A549 (cell line): ENCODE measurements around the gene CELSR1. TPM values are rescaled to one million over a fixed set of nuclear protein-coding genes. Genes with fewer than 3 reads are reported as not detected.
A peak's percentile ranks its signal among the peaks of the same experiment; 100 is the strongest.

Experiments
- ATAC-seq, 2 experiments: fragments of 200-7000 bp in 1 of 2; fragments of >200 bp in 1 of 2; cut with Nextera tagmentation in 1 of 2; cut with Tn5 transposase in 1 of 2; 3 replicates each; pipeline versions ENCODE4 v1.8.0 to v1.9.1; 2018 to 2020; ENCODE audit warnings: mild to moderate bottlenecking in 1 of 2, moderate library complexity in 1 of 2
- CTCF ChIA-PET: fragments of 300-600 bp; sonication (Branson Sonifier 250); formaldehyde crosslinking; extraction: SDS; loops from one replicate; lab custom pipeline; 2021; ENCODE audit warnings: antibody characterized with exemption, inconsistent platforms; lab: Yijun Ruan, JAX
- POLR2A ChIA-PET: fragments of 350-600 bp; formaldehyde crosslinking; extraction: SDS; loops from one replicate; lab custom pipeline; 2021; ENCODE audit warnings: antibody characterized with exemption, inconsistent platforms; lab: Yijun Ruan, JAX
- DNase-seq, 2 experiments: peaks; one replicate each; pipeline versions ENCODE4 v3.0.0 to v3.0.0-alpha.2; 2011 to 2016; ENCODE audit warnings: low read depth in 1 of 2, low spot score in 1 of 2
- FAIRE-seq: peaks from 2 replicates; lab custom pipeline; 2011; peaks lifted over from hg19 to GRCh38; lab: Jason Lieb, UNC
- H3K27ac ChIP-seq, 2 experiments: fragments of >200 bp; sonication (Bioruptor Twin); formaldehyde crosslinking; 3 replicates each; pipeline ENCODE4 v1.5.1; 2016 to 2017
- H3K4me1 ChIP-seq: fragments of >200 bp; sonication (Bioruptor Twin); formaldehyde crosslinking; 3 replicates; pipeline ENCODE4 v1.6.1; 2016
- H3K4me2 ChIP-seq: fragments of >200 bp; sonication (Bioruptor Twin); formaldehyde crosslinking; 3 replicates; pipeline ENCODE4 v1.6.1; 2016
- H3K4me3 ChIP-seq: fragments of >200 bp; sonication (Bioruptor Twin); formaldehyde crosslinking; 3 replicates; pipeline ENCODE4 v1.5.1; 2016
- H3K9me3 ChIP-seq: fragments of >200 bp; sonication (Bioruptor Twin); formaldehyde crosslinking; 3 replicates; pipeline ENCODE4 v1.6.1; 2016
- CBX2 ChIP-seq: fragments of 200-600 bp; sonication (generic); IDR thresholded peaks from 2 replicates; pipeline ENCODE4 v1.6.1; 2016; ENCODE audit warnings: low read depth, mild to moderate bottlenecking, borderline replicate concordance
- CBX8 ChIP-seq: fragments of 200-600 bp; sonication (generic); IDR thresholded peaks from 2 replicates; pipeline ENCODE4 v1.6.1; 2016
- CEBPB ChIP-seq, 2 experiments: fragments of >200 bp in 1 of 2; sonication (Bioruptor Twin) in 1 of 2; formaldehyde crosslinking in 1 of 2; IDR thresholded peaks; 2 replicates each; pipeline ENCODE4 v1.6.1; 2012 to 2016
- CHD2 ChIP-seq: fragments of 150-350 bp; IDR thresholded peaks from 2 replicates; pipeline ENCODE4 v1.6.1; 2014; ENCODE audit warnings: low read length; ENCODE audit not compliant: partially characterized antibody
- CHD4 ChIP-seq: fragments of 200-600 bp; sonication (generic); IDR thresholded peaks from 2 replicates; pipeline ENCODE4 v1.6.1; 2016; ENCODE audit warnings: antibody characterized with exemption, mild to moderate bottlenecking, borderline replicate concordance
- ELK1 ChIP-seq: fragments of 150-350 bp; IDR thresholded peaks from 2 replicates; pipeline ENCODE4 v1.6.1; 2014; ENCODE audit warnings: low read depth, mild to moderate bottlenecking, low read length
- EP300 ChIP-seq, 2 experiments: fragments of >200 bp; sonication (Bioruptor Twin); formaldehyde crosslinking; IDR thresholded peaks; 2 replicates in 1 of 2; 3 replicates in 1 of 2; pipeline ENCODE4 v1.6.1; 2016 to 2017
- FOSB ChIP-seq: fragments of 250-450 bp; sonication (Bioruptor Pico); IDR thresholded peaks from 2 replicates; pipeline ENCODE4 v1.5.0; 2020; ENCODE audit warnings: mild to moderate bottlenecking, moderate library complexity
- FOSL2 ChIP-seq, 2 experiments: fragments of 450-650 bp in 1 of 2; fragments of >200 bp in 1 of 2; sonication (Bioruptor Twin) in 1 of 2; formaldehyde crosslinking; IDR thresholded peaks; 2 replicates each; pipeline versions ENCODE4 v1.5.0 to v1.6.1; 2016 to 2020; ENCODE audit warnings: mild to moderate bottlenecking in 1 of 2, moderate library complexity in 1 of 2
- HEYL ChIP-seq: fragments of 250-450 bp; sonication (Bioruptor Pico); IDR thresholded peaks from 2 replicates; pipeline ENCODE4 v1.8.0; 2021; ENCODE audit warnings: mild to moderate bottlenecking, moderate library complexity
- JUN ChIP-seq, 2 experiments: fragments of >200 bp; sonication (Bioruptor Twin); formaldehyde crosslinking; IDR thresholded peaks; 2 replicates in 1 of 2; 3 replicates in 1 of 2; pipeline ENCODE4 v1.6.1; 2016 to 2017
- KDM5A ChIP-seq: fragments of 200-600 bp; sonication (generic); IDR thresholded peaks from 2 replicates; pipeline ENCODE4 v1.6.1; 2016; ENCODE audit warnings: antibody characterized with exemption, mild to moderate bottlenecking
- MAX ChIP-seq: IDR thresholded peaks from 2 replicates; pipeline ENCODE4 v1.6.1; 2012
- MAZ ChIP-seq: fragments of 150-350 bp; IDR thresholded peaks from 2 replicates; pipeline ENCODE4 v1.6.1; 2014; ENCODE audit warnings: antibody characterized with exemption, low read depth, low read length, borderline replicate concordance
- MYC ChIP-seq: IDR thresholded peaks from 2 replicates; pipeline ENCODE4 v1.6.1; 2012; ENCODE audit warnings: mild to moderate bottlenecking, inconsistent platforms, low read length, improper control_type of control experiment, borderline replicate concordance
- NFE2L2 ChIP-seq: fragments of 150-350 bp; conservative IDR thresholded peaks from 2 replicates; pipeline ENCODE4 v1.6.1; 2014; ENCODE audit warnings: low read length
- POLR2A ChIP-seq: IDR thresholded peaks from 2 replicates; pipeline ENCODE4 v1.6.1; 2012; ENCODE audit warnings: mild to moderate bottlenecking, low read length
- RARB ChIP-seq: fragments of 250-450 bp; sonication (Bioruptor Pico); IDR thresholded peaks from 2 replicates; pipeline ENCODE4 v1.8.0; 2021; ENCODE audit warnings: mild to moderate bottlenecking, moderate library complexity
- TP53 ChIP-seq: fragments of 250-450 bp; sonication (Bioruptor Pico); IDR thresholded peaks from 2 replicates; pipeline ENCODE4 v1.5.0; 2021; ENCODE audit warnings: mild to moderate bottlenecking, moderate library complexity
- USF2 ChIP-seq: fragments of 450-650 bp; IDR thresholded peaks from 2 replicates; pipeline ENCODE4 v1.6.1; 2014; ENCODE audit warnings: antibody characterized with exemption
- ZFP36 ChIP-seq: fragments of 450-650 bp; IDR thresholded peaks from 2 replicates; pipeline ENCODE4 v1.6.1; 2014; ENCODE audit warnings: borderline replicate concordance; ENCODE audit not compliant: partially characterized antibody
- WGBS: methylation state at CpG from one replicate; pipeline ENCODE4 v1.1.6; 2017; ENCODE audit errors: missing lambda C conversion rate; 5-methylcytosine and 5-hydroxymethylcytosine counted together
- polyA plus RNA-seq, 4 experiments: library from polyadenylated mRNA; depleted of rRNA in 3 of 4; stranded (reverse); fragments of >200 nt; fragmentation: RNase III in 1 of 4; extraction: RNeasy Plus Mini Kit Qiagen cat#74134 plus additional on column Dnase treatment in 1 of 4; gene quantifications; 2 replicates in 3 of 4; 3 replicates in 1 of 4; pipeline ENCODE4 v1.2.3, GENCODE V29; 2011 to 2017
- TF ChIP-seq, protein P1 (sequence below): fragments of 250-450 bp; sonication (Bioruptor Pico); IDR thresholded peaks from 2 replicates; pipeline ENCODE4 v1.5.0; 2020; ENCODE audit warnings: low read depth, mild to moderate bottlenecking, moderate library complexity

The CELSR1 gene
- polyA plus RNA-seq, 2 of the 4 experiments (the other 2 are of a cell fraction) = 15.3 to 31.8 TPM

DNA sequence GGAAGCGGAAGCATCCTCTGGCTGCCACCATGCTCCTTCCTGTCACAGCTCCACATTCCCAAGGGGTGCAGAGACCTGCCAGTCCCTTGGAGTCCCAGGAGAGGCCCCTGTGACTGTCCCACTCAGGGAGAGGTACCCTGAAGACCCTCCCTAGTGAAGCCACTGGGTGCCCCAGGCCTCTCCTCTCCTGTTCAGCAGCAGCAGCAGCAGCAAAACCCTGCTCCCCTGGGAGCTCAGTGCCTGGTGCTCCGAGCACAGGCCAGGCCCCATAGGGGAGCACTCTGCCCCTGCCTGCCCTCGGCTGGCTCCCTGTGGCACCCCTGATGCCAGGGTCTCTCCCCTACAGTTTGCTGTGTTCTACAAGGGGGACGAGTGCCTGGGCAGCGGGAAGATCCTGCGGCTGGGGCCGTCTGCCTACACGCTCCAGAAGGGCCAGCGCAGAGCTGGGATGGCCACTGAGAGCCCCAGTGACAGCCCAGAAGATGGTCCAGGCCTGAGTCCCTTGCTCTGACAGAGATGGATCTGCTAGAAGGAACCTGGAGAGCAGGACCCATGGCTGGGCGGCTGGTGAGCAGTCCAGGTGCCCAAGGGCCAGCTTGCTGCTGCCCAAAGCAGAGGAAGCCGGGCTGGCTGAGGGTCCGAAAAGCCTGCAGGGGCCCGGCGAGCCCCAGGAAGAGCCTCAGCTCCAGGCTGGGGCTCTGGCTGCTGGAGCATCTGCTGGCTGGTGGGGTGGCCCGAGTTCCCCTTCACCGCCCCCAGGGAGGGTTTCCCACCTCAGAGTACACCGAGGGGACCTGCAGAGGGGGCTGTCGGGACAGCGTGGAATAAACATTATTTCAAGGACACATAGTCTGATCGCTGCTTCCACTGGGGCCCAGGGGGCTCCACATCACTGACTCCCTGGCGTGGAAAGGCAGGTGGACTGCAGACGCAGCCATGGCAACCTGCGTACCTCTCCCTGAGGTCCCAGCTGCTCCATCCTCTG is 180.6 kb downstream of the CELSR1 start:
- H3K27ac ChIP-seq = 0 out of 6 replicates have a peak overlapping the region, but pooled peaks of 1 of the 2 experiments have one; percentile 76
- no peak overlapping the region for H3K4me3 ChIP-seq
- ATAC-seq (no peak), FAIRE-seq (no peak), DNase-seq (no peak)
- H3K9me3 ChIP-seq = no peaks in the 10 kb centered on the region
- H3K4me1 ChIP-seq = peaks cover 14% of the 10 kb centered on the region
- 92% methylated on average over 10 of the region's 23 CpGs for WGBS
- no peak overlapping the region for H3K4me2 ChIP-seq
- TF ChIP-seq, protein P1, sequence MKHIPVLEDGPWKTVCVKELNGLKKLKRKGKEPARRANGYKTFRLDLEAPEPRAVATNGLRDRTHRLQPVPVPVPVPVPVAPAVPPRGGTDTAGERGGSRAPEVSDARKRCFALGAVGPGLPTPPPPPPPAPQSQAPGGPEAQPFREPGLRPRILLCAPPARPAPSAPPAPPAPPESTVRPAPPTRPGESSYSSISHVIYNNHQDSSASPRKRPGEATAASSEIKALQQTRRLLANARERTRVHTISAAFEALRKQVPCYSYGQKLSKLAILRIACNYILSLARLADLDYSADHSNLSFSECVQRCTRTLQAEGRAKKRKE = no peak
- no peak for TF ChIP-seq FOSL2 (IDR thresholded peaks at IDR 0.05)
- no peak for TF ChIP-seq FOSL2 (CRISPR knock-in tag; IDR thresholded peaks at IDR 0.05)
- no peak for TF ChIP-seq CBX2
- no peak for TF ChIP-seq JUN (IDR thresholded peaks at IDR 0.05)
- TF ChIP-seq HEYL (CRISPR knock-in tag) = no peak
- no peak for TF ChIP-seq POLR2A
- TF ChIP-seq MAZ = no peak
- TF ChIP-seq CEBPB (IDR thresholded peaks at IDR 0.05) = no peak
- no peak for TF ChIP-seq MYC
- TF ChIP-seq ELK1 = no peak
- no peak for TF ChIP-seq CBX8
- no peak for TF ChIP-seq CHD2
- no peak for TF ChIP-seq MAX
- TF ChIP-seq USF2 = no peak
- no peak for TF ChIP-seq KDM5A
- TF ChIP-seq EP300 (IDR thresholded peaks at IDR 0.05) = no peak
- TF ChIP-seq FOSB (CRISPR knock-in tag) = no peak
- no peak for TF ChIP-seq TP53 (CRISPR knock-in tag)
- no peak for TF ChIP-seq ZFP36
- ChIA-PET CTCF (interaction anchor here (0.6 to 11.9 kb wide), 17 partner anchors 8 to 362 kb away, joined by 3 to 184 read pairs (median 4); partner anchors contain the start of gene CELSR1), POLR2A (no interaction called here)

GRCh38 chr22:46355996-46356471 is 181.4 kb downstream of the CELSR1 start:
- FAIRE-seq (no peak), DNase-seq (no peak), ATAC-seq (peak; percentile 1 to 3; a peak in 2 of 6 replicates)
- Histone ChIP-seq H3K4me1 (peaks cover 14% of the 10 kb centered on the region), H3K4me3 (no peak overlapping the region), H3K9me3 (no peaks in the 10 kb centered on the region), H3K27ac (peak overlapping the region in 1 of 2 experiments; percentile 76; a peak in 3 of 6 replicates), H3K4me2 (no peak overlapping the region)
- ChIA-PET POLR2A (no interaction called here), CTCF (interaction anchor here (0.6 to 11.9 kb wide), 21 partner anchors 9 to 361 kb away, joined by 3 to 184 read pairs (median 3); partner anchors contain the start of gene CELSR1)
- TF ChIP-seq CBX2 (no peak), RARB (no peak), CHD4 (no peak), NFE2L2 (no peak)
- WGBS = 90% methylated on average over 5 of the region's 12 CpGs
